Uterus (tissue), 2 donors: ENCODE results near the gene ITCH.

Experiments used
- POLR2A ChIP-seq, 2 donors: fragments of 450-650 bp; IDR thresholded peaks; one replicate each; pipeline ENCODE4 v1.6.1; 2016; ENCODE audit warnings: antibody characterized with exemption in 2 of 2, mild to moderate bottlenecking in 1 of 2, moderate library complexity in 1 of 2
- TF ChIP-seq, protein P1 (sequence below), 4 experiments: fragments of 200-600 bp in 2 of 4; fragments of 450-650 bp in 2 of 4; sonication (generic) in 2 of 4; IDR thresholded peaks; one replicate each; pipeline ENCODE4 v1.5.1; 2016 to 2019; ENCODE audit warnings: antibody characterized with exemption in 4 of 4, mild to moderate bottlenecking in 2 of 4, moderate library complexity in 1 of 4

DNA sequence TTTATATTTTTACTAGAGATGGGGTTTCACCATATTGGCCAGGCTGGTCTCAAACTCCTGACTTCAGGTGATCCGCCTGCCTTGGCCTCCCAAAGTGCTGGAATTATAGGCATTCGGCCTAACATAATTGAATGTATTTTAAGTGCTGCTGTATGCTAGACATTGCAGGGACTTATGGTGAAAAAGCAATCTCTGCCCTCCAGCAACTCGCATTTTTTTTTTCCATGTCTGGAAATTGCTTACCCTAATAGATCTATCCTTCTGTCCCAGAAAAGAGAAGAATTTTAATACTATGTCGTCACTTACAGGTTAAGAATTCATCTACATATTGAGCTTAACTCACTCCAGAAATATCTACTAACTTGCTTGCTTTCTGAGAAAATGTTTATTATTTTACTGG lies 10.4 kb downstream of the ITCH start:
- TF ChIP-seq, protein P1, sequence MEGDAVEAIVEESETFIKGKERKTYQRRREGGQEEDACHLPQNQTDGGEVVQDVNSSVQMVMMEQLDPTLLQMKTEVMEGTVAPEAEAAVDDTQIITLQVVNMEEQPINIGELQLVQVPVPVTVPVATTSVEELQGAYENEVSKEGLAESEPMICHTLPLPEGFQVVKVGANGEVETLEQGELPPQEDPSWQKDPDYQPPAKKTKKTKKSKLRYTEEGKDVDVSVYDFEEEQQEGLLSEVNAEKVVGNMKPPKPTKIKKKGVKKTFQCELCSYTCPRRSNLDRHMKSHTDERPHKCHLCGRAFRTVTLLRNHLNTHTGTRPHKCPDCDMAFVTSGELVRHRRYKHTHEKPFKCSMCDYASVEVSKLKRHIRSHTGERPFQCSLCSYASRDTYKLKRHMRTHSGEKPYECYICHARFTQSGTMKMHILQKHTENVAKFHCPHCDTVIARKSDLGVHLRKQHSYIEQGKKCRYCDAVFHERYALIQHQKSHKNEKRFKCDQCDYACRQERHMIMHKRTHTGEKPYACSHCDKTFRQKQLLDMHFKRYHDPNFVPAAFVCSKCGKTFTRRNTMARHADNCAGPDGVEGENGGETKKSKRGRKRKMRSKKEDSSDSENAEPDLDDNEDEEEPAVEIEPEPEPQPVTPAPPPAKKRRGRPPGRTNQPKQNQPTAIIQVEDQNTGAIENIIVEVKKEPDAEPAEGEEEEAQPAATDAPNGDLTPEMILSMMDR (IDR thresholded peaks at IDR 0.05): no peak
- no peak for TF ChIP-seq POLR2A (IDR thresholded peaks at IDR 0.05)
